ENCODE results near the gene ZXDB.
"Not testable (repeated sequence)": the region's sequence is repeated elsewhere in the genome, so short reads cannot be mapped to it uniquely, and the experiment has no call there.

Gene ZXDB

DNA sequence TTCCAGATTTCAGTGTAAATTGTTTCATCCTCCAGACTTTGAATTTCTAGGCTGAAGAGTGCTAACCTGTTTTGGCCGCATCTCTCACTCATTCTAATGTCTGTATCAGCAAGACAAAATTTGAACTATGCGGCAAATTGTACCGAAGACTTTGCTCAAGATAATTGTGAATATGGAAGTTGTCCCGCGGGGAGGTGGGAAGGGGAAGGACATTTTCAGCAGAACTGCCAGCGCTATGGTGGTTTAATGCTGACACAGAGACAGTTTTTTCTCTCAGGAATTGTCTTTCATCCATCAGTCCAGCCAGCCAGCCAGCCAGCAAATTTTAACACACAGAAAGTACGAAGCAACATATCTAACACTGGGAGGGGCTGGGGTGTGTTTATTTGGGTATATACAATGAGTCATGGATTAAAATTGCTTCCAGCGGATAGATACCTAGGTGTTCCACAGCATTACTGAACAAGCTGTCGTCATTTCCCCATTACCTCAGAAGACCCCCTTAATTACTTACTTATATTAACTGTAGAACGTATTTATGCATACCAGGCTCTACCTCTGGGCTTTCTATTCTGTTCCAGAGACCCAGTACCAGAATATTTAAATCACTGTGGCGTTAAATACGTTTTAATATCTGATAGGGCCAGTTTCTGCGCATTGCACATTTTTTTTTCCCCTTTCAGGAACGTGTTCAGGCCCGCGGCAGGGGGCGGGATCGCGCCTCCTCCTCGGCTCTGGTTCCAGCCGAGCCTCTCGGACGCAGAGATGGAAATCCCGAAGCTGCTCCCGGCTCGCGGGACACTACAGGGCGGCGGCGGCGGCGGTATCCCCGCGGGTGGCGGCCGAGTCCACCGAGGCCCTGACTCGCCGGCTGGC is at the start of gene ZXDB:
TSS of gene ZXDB (plus strand) at position 728 of the 876 bp plus-strand sequence. CDS start at position 766, 38 bp downstream.
- in situ Hi-C loops (cut with HindIII; ENCODE audit: low sequenced_read_pairs) = not testable (repeated sequence)

- in situ Hi-C loops (cut with HindIII; ENCODE audit: low sequenced_read_pairs) = no loop called here
These were observed 26.6 kb upstream of the ZXDB start for GRCh38 chrX:57565198-57565597.

DNA sequence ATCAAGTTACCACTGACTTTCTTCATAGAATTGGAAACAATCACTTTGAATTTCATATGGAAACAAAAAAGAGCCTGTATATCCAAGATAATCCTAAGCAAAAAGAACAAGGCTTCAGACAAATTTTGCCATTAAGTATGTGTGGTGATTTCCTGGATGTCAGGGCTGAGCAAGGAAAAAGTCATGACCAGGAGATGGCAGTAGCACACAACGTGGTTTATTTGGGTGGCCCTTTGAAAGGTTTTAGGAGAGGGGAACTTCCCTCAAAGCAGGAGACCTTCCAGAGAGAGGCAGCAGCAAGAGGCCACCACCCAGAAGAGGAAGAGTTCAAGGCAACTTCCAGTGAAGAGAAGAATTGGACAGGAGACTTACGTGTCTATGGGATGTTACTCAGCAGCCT is 18.1 kb upstream of the ZXDB start:
- in situ Hi-C loops (cut with HindIII; ENCODE audit: low sequenced_read_pairs) = no loop called here

GRCh38 chrX:57582948-57583347 is 8.9 kb upstream of the ZXDB start:
- in situ Hi-C loops (cut with HindIII; ENCODE audit: low sequenced_read_pairs) = not testable (repeated sequence)

DNA sequence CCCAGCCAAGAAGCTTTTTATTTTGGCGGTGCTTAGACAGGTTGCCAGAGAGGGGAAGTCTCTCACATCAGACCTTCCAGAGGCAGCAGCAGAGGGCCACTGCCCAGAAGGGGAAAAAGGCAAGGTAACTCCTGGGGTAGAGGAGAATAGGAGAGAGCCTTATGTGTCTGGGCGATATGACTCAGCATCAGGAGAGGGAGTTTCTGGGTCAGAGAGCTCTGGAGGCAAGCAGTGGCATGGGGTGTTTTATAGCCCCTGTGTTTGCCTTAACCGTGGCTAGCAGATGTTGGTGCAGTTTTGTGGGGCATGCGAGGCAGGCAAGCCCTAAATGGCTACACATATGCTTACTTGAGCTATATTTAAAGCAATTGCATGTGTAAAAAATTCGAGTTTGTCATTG is 8.3 kb upstream of the ZXDB start:
- in situ Hi-C loops (cut with HindIII; ENCODE audit: low sequenced_read_pairs) = no loop called here

GRCh38 chrX:57586360-57586759 is 5.5 kb upstream of the ZXDB start:
- in situ Hi-C loops (cut with HindIII; ENCODE audit: low sequenced_read_pairs) = no loop called here

DNA sequence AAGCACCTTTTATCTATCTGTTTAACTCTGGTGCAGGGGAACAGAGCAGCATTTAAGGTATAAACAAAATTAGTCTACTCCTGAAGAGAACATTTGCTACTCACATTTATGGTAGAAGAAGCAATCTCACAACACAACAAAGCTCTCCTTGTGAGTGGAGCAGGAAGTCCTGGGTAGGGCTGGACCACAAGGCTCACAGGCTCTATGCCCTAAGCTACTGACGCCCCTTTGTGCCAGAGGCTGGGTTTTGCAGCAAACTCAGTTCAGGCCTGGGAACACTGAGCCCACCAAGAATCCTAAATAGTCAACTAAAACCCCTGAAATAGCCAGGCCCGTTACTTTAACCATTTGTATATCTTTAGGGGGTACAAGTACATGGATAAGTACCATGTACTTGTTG is 4.7 kb upstream of the ZXDB start:
- in situ Hi-C loops (cut with HindIII; ENCODE audit: low sequenced_read_pairs) = no loop called here

GRCh38 chrX:57587607-57588006 is 4.2 kb upstream of the ZXDB start:
- in situ Hi-C loops (cut with HindIII; ENCODE audit: low sequenced_read_pairs) = no loop called here

DNA sequence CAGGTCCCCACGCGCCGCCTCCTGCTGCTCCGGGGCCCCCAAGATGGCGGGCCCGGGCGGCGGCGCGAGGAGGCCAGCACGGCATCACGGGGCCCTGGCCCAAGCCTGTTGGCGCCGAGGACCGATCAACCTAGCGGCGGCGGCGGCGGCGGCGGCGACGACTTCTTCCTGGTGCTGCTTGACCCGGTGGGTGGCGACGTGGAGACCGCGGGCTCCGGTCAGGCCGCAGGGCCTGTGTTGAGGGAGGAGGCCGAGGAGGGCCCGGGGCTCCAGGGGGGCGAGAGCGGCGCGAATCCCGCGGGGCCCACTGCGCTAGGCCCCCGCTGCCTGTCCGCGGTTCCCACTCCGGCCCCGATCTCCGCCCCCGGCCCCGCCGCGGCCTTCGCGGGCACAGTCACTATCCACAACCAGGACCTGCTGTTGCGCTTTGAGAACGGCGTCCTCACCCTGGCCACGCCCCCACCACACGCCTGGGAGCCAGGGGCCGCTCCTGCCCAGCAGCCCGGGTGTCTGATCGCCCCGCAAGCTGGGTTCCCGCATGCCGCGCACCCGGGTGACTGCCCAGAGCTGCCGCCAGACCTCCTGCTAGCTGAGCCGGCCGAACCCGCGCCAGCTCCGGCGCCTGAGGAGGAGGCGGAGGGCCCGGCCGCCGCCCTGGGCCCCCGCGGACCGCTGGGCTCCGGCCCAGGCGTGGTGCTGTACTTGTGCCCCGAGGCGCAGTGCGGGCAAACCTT is 516 bp downstream of the ZXDB start:
- in situ Hi-C loops (cut with HindIII; ENCODE audit: low sequenced_read_pairs) = not testable (repeated sequence)

DNA sequence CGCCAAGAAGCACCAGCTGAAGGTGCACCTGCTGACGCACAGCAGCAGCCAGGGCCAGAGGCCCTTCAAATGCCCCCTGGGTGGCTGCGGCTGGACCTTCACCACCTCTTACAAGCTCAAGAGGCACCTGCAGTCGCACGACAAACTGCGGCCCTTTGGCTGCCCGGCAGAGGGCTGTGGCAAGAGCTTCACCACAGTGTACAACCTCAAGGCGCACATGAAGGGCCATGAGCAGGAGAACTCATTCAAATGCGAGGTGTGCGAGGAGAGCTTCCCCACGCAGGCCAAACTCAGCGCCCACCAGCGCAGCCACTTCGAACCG is 1.0 kb downstream of the ZXDB start:
- in situ Hi-C loops (cut with HindIII; ENCODE audit: low sequenced_read_pairs) = not testable (repeated sequence)

DNA sequence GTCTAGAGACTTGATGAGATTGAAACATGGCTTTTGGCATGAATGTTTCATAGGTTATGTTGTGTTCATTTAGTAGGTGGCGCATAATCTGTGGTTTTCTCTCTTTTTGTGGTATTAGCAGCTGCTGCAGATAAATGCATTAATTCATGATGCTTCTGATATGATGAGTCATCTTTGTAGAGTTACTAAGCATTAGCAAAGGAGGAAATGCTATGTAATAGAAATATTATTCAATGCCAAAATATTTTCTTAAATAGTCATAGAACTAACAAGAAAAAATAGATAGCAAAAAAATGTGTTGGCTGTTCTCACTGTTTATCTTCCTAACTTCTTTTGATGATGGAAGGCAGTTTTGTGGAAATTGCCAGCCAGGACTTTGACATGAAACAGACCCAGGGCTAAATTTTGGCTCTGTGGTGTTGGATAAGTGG is 3.6 kb downstream of the ZXDB start:
- in situ Hi-C loops (cut with HindIII; ENCODE audit: low sequenced_read_pairs) = no loop called here

DNA sequence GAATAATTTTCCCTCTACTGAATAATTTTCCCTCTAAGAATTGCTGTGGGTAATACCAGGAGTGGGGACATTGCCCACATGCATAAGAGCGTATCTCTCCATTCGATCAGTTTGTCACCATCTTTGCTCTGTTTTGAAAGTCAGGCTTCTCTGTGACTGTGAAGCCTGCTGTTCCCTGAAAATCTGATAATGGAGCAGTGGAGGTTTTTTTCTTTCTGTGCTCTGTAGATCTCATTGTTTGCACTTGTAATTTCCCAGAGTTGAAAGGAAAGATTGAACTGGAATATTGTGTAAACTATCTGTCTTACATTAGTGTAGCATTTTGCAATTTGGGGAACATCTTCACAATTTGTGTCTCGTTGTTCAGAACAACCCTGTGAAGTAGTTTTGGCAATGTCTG is 4.3 kb downstream of the ZXDB start:
- in situ Hi-C loops (cut with HindIII; ENCODE audit: low sequenced_read_pairs) = no loop called here

DNA sequence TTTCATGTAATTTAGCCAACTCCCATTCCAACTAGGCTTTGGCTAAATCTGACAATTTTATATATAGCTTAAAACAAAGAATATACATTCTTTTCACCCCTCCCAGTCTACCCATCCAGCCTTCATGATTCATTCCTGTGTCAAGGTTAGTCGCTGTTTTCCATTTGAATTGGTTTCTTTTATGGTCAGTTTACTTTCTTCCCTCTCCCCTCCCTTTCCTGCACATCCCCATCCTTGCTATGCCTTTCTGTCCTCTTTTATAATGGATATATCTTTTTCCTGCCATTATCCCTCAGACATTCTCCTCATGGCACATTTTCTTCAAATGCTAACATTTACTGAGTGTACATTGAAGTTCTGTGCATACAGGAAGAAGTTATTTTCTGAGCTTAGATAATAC is 4.7 kb downstream of the ZXDB start:
- in situ Hi-C loops (cut with HindIII; ENCODE audit: low sequenced_read_pairs) = no loop called here

DNA sequence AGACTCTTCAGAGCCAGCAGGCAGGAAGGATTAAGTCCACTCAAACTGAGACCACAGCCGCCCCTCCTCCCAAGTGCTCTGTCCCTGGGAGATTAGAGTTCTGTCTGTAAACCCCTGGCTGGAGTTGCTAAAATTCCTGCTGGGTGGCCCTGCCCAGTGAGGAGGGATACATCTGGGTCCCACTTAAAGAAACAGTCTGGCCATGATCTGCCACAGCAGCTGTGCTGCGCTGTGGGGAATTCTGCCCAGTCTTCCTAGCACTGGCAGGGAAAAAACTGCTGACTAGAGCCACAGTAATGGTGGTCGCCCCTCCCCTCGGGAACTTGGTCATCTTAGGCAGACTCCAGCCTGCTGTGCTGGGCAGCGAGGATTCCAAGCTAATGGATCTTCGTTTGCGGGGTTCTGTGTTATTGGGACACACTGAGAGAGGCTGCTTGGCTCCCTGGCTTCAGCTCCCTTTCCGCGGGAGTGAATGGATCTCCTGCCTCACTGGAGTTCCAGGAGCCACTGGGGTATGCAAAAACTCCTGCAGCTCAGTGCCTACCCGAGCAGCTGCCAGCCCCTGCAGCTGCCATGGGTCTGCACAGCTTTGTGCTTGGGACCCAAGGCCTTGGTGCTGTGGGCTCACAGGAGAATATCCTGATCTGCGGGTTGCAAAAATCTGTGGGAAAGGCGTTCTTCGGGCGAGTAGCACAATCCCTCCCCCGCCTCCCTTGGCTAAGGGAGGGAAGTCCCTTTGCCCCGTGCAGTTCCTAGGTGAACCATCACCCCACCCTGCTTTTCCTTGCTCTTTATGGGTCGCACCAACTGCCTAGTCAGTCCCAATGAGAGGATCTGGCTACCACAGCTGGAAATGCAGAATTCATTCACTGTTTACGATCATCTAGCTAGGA is 15.7 kb downstream of the ZXDB start:
- in situ Hi-C loops (cut with HindIII; ENCODE audit: low sequenced_read_pairs) = no loop called here

GRCh38 chrX:57613351-57613750 is 21.5 kb downstream of the ZXDB start:
- in situ Hi-C loops (cut with HindIII; ENCODE audit: low sequenced_read_pairs) = not testable (repeated sequence)

GRCh38 chrX:57629438-57629837 is 37.6 kb downstream of the ZXDB start:
- in situ Hi-C loops (cut with HindIII; ENCODE audit: low sequenced_read_pairs) = not testable (repeated sequence)

GRCh38 chrX:57640674-57641016 is 48.8 kb downstream of the ZXDB start:
- in situ Hi-C loops (cut with HindIII; ENCODE audit: low sequenced_read_pairs) = no loop called here

DNA sequence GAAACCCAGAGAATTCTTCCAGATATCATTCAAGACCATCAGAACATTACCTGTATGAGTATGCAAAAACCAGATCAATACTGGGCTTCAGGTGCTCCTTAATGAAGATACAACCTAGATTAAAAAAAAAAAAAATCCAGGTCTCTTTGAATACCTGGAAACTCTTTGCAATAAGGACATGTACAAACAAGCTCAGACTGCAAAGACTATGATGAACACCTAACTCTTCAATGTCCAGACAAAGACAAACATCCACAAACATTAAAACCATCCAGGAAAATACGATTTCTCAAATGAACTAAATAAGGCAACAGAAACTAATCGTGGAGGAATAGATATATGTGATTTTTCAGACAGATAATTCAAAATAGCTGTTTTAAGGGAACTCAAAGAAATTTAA is 49.5 kb downstream of the ZXDB start:
- in situ Hi-C loops (cut with HindIII; ENCODE audit: low sequenced_read_pairs) = no loop called here

DNA sequence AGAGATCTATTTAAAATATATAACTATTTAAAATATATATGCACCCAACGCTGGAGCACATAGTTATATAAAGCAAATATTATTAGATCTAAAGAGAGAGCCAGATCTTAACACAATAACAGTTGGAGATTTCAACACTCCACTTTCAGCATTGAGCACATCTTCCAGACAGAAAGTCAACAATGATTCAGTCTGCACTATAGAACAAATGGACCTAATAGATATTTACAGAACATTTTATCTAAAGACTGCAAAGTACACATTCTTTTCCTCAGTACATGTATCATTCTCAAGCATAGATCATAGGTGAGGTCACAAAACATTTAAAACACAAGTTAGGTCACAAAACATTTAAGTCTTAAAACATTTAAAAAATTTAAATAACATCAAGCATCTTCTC is 51.9 kb downstream of the ZXDB start:
- in situ Hi-C loops (cut with HindIII; ENCODE audit: low sequenced_read_pairs) = no loop called here

- in situ Hi-C loops (cut with HindIII; ENCODE audit: low sequenced_read_pairs) = no loop called here
These were observed 55.2 kb downstream of the ZXDB start for GRCh38 chrX:57647020-57647419.

Data from endothelial cell of hepatic sinusoid (primary cell).